Measurements from ENCODE around the gene C12orf60. TPM values are rescaled to one million over a fixed set of nuclear protein-coding genes. Genes with fewer than 3 reads are reported as not detected.

The C12orf60 gene
- total RNA-seq, 1 experiment from 2014 or later, result 1.9 TPM

DNA sequence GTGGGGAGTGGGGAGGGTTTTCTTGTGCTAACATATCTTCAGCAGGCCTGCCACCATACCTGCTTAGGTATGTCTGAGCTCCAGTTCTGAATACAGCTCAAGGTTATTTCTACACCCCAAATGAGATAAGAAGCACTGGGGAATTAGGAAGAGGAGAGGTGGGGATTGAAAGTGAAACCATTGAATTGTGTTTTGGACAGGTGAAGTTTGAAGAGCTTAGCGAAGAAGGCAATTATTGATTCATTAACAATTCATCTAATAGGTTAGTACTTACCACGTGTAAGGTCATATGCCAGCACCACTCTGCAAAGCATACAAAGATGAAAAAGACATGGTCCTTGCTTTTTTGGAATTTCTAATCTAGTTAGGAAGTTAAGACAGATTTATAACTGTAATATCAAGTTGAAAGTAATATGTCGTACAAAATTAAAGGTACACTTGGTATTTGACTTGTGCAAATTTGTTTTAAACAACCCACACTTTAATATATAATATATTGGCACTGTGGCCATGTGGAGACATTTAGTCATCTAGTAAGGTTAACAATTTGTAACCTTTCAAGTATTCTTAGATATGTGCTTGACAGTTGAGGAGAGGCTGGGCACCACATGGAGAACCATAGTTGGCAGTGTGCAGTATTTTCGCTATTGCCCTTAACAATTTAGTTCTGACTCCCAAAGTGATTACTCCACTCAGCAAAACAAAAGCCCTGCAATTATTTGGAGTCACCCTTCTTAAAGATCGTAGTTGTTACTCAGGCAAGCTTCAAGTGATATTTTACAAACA lies 6.9 kb downstream of the C12orf60 start:
- Histone ChIP-seq H2AK5ac (ENCODE audit: insufficient read length, low read length) (no peak overlapping the region), H3K4ac (ENCODE audit: low read depth, low read length) (no peak overlapping the region), H3K14ac (ENCODE audit: insufficient read depth, low read length) (no peak overlapping the region), H2BK5ac (ENCODE audit: insufficient read length, low read length) (no peak overlapping the region), H3K4me2 (ENCODE audit: insufficient read depth, insufficient read length, low read length) (no peak overlapping the region), H3K79me1 (ENCODE audit: insufficient read depth, low read depth, low read length, poor library complexity, severe bottlenecking) (no peaks in the 10 kb centered on the region), H3K79me2 (ENCODE audit: insufficient read depth, low read length) (no peaks in the 10 kb centered on the region), H3K56ac (ENCODE audit: insufficient read length, low read depth, low read length) (no peak overlapping the region), H3K4me1 (ENCODE audit: insufficient read depth, low read length) (no peaks in the 10 kb centered on the region), H3K9me3 (ENCODE audit: control insufficient read depth, low read depth, low read length) (no peaks in the 10 kb centered on the region), H4K5ac (ENCODE audit: insufficient read length, low read depth, low read length) (no peak overlapping the region), H2BK20ac (ENCODE audit: low read depth, low read length, poor library complexity, severe bottlenecking) (no peak overlapping the region), H2BK120ac (ENCODE audit: low read depth, low read length, poor library complexity, severe bottlenecking) (no peak overlapping the region), H4K8ac (replicated peaks; ENCODE audit: insufficient read length, low read depth, low read length) (no peak overlapping the region), H4K91ac (ENCODE audit: insufficient read length, low read depth, low read length) (no peak overlapping the region), H2BK12ac (ENCODE audit: insufficient read length, low read depth, low read length) (no peak overlapping the region), H3K27me3 (ENCODE audit: insufficient read depth, low read length) (no peaks in the 10 kb centered on the region), H3T11ph (ENCODE audit: low read length) (no peak overlapping the region), H3K23ac (ENCODE audit: insufficient read length, low read depth, low read length) (no peak overlapping the region), H3K23me2 (ENCODE audit: insufficient read length, low read depth, low read length, poor library complexity, severe bottlenecking) (no peaks in the 10 kb centered on the region), H4K20me1 (ENCODE audit: control insufficient read depth, insufficient read depth, insufficient read length) (no peaks in the 10 kb centered on the region), H2AFZ (ENCODE audit: low read length) (no peak overlapping the region), H2BK15ac (ENCODE audit: low read depth, low read length) (no peak overlapping the region), H3K18ac (ENCODE audit: insufficient read length, low read depth, low read length) (no peak overlapping the region), H3K9ac (ENCODE audit: extremely low read depth, insufficient read length, low read length) (no peak overlapping the region), H3K27ac (ENCODE audit: insufficient read length, low read depth, low read length) (no peak overlapping the region)
- TF ChIP-seq, protein P1, sequence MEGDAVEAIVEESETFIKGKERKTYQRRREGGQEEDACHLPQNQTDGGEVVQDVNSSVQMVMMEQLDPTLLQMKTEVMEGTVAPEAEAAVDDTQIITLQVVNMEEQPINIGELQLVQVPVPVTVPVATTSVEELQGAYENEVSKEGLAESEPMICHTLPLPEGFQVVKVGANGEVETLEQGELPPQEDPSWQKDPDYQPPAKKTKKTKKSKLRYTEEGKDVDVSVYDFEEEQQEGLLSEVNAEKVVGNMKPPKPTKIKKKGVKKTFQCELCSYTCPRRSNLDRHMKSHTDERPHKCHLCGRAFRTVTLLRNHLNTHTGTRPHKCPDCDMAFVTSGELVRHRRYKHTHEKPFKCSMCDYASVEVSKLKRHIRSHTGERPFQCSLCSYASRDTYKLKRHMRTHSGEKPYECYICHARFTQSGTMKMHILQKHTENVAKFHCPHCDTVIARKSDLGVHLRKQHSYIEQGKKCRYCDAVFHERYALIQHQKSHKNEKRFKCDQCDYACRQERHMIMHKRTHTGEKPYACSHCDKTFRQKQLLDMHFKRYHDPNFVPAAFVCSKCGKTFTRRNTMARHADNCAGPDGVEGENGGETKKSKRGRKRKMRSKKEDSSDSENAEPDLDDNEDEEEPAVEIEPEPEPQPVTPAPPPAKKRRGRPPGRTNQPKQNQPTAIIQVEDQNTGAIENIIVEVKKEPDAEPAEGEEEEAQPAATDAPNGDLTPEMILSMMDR (conservative IDR thresholded peaks at IDR 0.05), result no peak
- Mint-ChIP-seq H3K9me3 (no peaks in the 10 kb centered on the region), H3K36me3 (ENCODE audit: insufficient read depth in 1 of 3, low read depth in 3 of 3) (no peaks in the 10 kb centered on the region), H3K4me1 (no peaks in the 10 kb centered on the region), H3K27me3 (ENCODE audit: low read depth) (no peaks in the 10 kb centered on the region), H3K27ac (no peak overlapping the region; a peak in 1 of 7 replicates), H3K4me3 (no peak overlapping the region)
- DNase-seq, result no peak
- WGBS (ENCODE audit: extremely low coverage, insufficient read length, low lambda C conversion rate), result no CpG with 5 or more reads among the region's 5 CpGs
